HG03060 (cell line): ENCODE data around the gene ZFC3H1.

Experiments
- ATAC-seq: cut with Tn5 transposase; IDR thresholded peaks from one replicate; pipeline ENCODE4 v1.9.1; 2021; ENCODE audit warnings: low read depth, moderate number of reproducible peaks; ENCODE audit not compliant: unreplicated experiment

Gene ZFC3H1

GRCh38 chr12:71638499-71638898 is 25.1 kb downstream of the ZFC3H1 start:
- ATAC-seq = no peak

DNA sequence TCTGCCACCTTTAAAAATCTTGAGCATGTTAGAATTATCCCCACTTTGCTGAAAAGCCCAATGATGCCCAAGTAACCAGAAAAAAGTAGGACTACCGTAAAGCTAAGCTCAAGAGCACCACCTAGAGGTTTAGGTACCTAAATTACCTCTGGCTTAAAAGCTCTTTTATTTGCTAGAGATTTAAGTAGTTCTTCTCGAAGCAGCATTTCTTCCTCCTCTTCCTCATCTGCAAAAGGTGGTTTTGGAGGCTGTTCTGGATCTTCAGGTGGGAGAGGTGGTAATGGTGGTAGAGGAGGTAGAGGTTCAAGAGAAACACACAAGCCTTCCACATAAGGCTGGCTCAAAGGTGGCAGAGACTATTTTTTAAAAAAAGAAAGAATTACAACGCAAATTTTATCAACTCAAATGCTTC is 26.9 kb downstream of the ZFC3H1 start:
- no peak for ATAC-seq

DNA sequence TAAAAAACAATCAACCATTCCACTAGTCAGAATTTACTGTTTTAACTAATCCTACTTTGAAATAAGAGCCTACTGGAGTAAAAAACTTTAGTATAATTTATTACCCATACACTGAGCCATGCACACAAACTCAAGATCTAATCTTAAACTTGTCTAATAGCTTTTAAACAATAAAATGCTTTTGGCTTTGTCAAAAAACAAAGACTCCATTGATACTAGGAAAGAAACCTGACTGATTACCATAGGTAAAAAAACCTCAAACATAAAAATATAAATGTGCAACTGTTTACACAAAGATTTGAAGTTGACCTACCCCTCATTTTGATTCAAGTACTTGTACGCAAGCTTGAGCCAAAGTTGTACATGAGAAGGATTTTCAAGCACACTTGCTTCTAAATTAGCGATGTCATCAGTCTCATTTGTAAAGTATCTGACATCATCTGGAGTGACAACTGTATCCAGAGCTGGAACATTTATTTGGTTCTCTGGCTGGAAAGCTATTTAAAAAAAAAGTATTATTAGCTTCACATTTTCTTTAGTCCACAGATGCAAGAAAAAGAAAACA is 36.1 kb downstream of the ZFC3H1 start:
- ATAC-seq = no peak

GRCh38 chr12:71626768-71627167 is 36.9 kb downstream of the ZFC3H1 start:
- no peak for ATAC-seq

DNA sequence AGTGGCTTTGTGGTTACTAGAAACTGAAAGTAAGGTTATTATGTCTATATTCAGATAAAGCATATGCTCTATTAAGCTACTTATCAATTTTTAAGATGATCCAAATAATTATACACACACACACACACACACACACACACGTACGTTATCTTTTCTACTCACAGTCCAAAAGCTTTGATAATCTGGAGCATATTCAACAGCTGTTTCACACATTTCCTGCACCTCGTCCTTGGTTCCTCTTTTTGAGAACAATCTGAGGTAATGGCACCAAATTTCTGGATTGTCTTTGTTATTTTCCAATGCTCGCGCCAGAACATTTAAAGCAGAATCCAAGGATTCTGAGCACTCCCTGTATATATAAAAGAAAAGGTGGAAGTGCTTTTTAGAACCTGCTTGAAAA is 37.5 kb downstream of the ZFC3H1 start:
- no peak for ATAC-seq

DNA sequence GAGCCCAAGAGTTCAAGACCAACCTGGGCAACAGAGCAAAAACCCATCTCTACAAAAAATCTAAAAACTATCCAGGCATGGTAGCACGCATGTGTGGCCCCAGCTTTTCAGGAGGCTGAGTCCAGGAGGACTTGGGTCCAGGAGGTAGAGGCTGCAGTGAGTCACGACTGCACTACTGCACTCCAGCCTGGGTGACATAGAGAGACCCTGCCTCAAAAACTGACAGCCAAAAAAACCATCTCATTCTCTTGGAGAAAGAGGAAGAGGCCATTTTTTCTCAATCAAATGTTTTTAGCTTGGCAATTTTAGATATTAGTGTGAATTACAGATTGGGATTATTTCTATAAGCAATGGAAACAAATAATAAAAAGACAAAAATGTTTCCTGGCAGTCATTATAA is 38.2 kb downstream of the ZFC3H1 start:
- ATAC-seq = no peak

- ATAC-seq = no peak
Measured at GRCh38 chr12:71621938-71622337, 41.7 kb downstream of the ZFC3H1 start.

GRCh38 chr12:71610031-71610795 is 53.4 kb downstream of the ZFC3H1 start:
- no peak for ATAC-seq

- no peak for ATAC-seq
Measured at GRCh38 chr12:71607494-71608330, 55.9 kb downstream of the ZFC3H1 start.

DNA sequence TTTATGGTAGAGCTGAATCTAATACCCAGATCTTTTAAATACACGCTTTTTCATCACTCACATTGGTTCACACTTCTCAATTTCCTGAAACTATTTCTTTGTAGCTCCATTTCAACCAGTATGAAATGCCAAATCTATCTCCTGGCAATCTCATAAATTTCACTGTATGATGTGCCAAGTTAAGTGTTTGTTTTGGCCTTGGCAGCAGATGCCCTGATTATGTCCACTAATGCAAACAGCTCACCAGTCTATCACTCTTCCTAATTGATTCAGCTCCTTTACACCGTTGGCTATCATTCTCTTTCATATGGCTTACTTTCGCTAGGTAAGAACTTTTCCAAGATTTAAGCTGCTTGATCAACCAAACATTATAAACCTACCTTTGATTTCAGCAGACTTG is 58.6 kb downstream of the ZFC3H1 start:
- no peak for ATAC-seq

DNA sequence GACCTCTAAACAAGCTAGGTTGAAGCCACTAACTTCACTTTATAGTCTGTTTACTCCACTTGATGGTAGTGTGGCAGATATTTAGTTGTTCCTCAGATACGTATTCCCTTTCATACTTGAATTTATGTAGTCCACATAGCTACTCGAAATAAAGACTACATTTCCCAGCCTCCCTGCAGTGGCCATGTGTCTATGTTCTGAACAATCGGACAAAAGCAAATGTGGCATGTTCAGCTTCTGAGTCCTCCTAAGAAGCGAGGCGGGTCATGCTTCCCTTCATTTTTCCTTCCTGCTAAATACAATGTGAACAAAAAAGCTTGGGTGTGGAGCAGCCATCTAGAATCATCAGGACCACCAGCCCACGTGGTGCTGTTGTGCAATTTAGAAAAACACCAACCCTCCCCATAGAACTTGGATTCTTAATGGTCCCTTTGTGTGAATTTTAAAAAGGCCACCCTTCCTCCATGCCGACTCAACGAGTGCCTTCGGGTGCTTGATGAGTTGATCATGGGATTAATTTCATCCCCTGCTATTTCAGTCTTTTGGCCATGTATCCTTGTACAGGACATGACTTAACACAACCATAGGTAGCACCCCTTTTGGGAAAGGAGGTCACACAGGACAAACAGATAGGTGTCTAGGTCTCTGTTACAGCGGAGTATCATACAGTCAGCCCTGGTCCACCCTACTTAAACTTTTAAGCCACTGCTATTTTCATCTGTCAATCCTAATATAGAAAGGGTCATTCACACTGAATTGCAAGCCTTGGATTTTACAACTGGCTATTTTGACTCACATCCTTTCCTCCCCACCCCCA is 60.7 kb downstream of the ZFC3H1 start:
- ATAC-seq = no peak

DNA sequence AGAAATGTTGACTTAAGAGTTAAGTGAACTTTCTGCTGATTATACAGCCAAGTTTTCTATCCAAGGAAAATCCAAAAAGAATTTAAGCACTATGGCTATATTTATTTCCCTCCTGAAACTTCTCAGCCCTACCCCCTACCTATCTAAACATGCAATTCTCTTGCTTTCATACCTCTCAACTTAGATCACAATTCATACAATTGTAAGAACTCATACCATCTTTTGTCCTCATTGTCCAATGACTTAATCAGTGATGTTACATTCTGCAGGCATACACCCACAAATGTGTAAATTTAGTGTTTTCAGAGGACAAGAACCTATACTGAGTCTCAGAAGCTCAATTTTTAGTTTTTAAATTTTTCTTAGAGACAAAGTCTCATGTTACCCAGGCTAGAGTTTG is 62.1 kb downstream of the ZFC3H1 start:
- ATAC-seq = no peak

DNA sequence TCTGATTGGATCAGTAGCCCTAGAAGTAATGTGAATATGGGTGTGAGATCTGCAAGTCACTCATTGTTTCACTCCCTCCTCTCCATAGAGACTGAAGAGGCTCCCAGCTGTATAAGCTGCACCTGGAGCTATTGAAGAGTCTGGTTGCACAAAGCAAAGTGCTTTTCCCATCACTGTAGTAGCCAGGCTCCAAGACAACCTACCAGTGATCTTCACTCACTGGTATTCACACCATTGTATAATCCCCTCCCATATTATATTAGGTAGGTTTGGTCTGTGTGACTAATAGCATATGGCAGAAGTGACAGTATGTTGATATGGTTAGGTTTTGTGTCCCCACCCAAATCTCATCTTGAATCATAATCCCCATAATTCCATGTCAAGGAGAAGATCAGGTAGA is 64.4 kb downstream of the ZFC3H1 start:
- ATAC-seq = no peak

GRCh38 chr12:71594214-71594948 is 69.3 kb downstream of the ZFC3H1 start:
- no peak for ATAC-seq

- no peak for ATAC-seq
Measured at GRCh38 chr12:71592841-71593240, 70.8 kb downstream of the ZFC3H1 start.

DNA sequence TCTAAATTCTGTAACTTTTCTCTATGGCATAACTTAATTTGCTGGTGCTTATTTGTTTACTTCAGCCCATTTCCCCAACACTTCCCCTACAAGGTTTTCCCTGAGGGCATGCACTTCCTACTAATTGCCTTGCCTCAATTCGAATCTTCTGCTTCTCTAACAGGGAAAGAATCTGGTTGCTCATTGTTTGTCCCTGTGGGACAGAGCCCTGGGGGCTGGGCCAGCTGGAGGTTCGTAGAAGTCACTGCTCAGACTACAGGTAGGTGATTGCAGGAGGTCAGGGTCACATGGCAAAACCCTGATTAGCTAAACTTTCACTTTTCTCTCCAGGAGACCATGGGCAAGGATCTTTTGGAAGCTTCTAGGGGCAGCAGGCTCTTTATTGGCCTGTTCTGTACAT is 72.0 kb downstream of the ZFC3H1 start:
- ATAC-seq = no peak

- ATAC-seq = no peak
Measured at GRCh38 chr12:71589478-71589881, 74.2 kb downstream of the ZFC3H1 start.

DNA sequence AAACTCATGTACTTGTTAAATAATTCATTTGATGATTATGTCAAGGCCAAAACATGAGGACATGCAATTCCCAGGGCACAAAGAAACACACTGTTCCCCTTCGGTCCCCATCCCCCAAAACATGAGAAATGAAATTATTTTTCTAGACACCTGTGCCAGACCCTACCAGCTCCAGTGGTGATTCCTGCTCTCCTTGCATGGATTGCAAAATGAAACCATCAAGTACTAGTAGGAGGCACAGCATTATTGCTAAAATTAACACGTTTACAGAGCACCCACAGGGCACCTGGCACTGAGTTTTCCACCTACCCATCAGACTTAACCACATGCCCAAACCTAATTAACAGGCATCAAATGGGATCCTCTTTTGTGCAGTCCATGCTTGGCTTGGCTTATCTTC is 76.6 kb downstream of the ZFC3H1 start:
- no peak for ATAC-seq

DNA sequence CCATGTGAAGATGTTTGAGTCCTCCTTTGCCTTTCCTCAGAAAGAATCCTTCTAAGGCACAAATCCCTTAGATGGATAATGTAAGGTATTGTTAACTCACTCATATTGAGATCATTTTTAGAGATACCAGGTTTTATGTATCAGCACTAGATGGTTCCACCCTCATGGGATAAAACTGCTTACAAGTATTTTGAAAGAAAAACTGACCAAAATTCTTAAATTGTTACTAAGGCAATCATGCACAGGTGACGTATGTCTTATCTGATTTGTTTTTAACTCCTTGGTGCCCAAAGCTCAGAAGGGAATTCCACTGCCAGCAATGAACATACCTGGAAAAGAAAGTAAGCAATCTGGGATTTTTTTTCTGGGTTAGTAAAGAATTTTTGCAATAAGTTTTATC is 78.4 kb downstream of the ZFC3H1 start:
- ATAC-seq = no peak

- no peak for ATAC-seq
Measured at GRCh38 chr12:71584356-71584755, 79.3 kb downstream of the ZFC3H1 start.
